A673 (cell line): ENCODE results near the gene NRXN3. TPM values are rescaled to one million over a fixed set of nuclear protein-coding genes. Genes with fewer than 3 reads are reported as not detected.

Source experiments
- BruUV-seq: library from RNA; stranded (reverse); fragments of 400-500 nt; replicated peaks from 2 replicates; lab custom pipeline; 2021; lab: Mats Ljungman, UMichigan
- CTCF ChIA-PET: fragments of 300-600 bp; sonication (Branson Sonifier 250); formaldehyde crosslinking; loops from one replicate; lab custom pipeline; 2022; ENCODE audit warnings: antibody characterized with exemption; lab: Charles Lee
- POLR2A ChIA-PET: fragments of 300-600 bp; sonication (Branson Sonifier 250); formaldehyde crosslinking; loops from one replicate; lab custom pipeline; 2022; ENCODE audit warnings: antibody characterized with exemption; ENCODE audit not compliant: low non-redundant PET; lab: Charles Lee
- DNase-seq: peaks from one replicate; pipeline ENCODE4 v3.0.0-alpha.2; 2015; ENCODE audit warnings: low spot score
- H3K27ac ChIP-seq: fragments of 200-600 bp; sonication (generic); 2 replicates; pipeline ENCODE4 v1.5.1; 2016; ENCODE audit warnings: mixed run types, low read depth, mild to moderate bottlenecking, mixed read lengths, antibody characterized with exemption, low read length; ENCODE audit not compliant: poor library complexity, severe bottlenecking
- H3K27me3 ChIP-seq: fragments of 200-600 bp; sonication (generic); replicated peaks from 2 replicates; pipeline ENCODE4 v1.6.1; 2017; ENCODE audit warnings: mixed run types, low read depth, mild to moderate bottlenecking, mixed read lengths, antibody characterized with exemption, low read length; ENCODE audit not compliant: insufficient read depth, poor library complexity
- H3K36me3 ChIP-seq: fragments of 200-600 bp; sonication (generic); 2 replicates; pipeline ENCODE4 v1.6.1; 2016; ENCODE audit warnings: mixed run types, mild to moderate bottlenecking, mixed read lengths, antibody characterized with exemption, low read length; ENCODE audit not compliant: insufficient read depth, poor library complexity, severe bottlenecking
- H3K4me1 ChIP-seq: fragments of 200-600 bp; sonication (generic); 2 replicates; pipeline ENCODE4 v1.6.1; 2017; ENCODE audit warnings: mixed run types, mild to moderate bottlenecking, mixed read lengths, antibody characterized with exemption, low read length; ENCODE audit not compliant: insufficient read depth, poor library complexity, severe bottlenecking
- H3K4me3 ChIP-seq: fragments of 200-600 bp; sonication (generic); 2 replicates; pipeline ENCODE4 v1.5.1; 2016; ENCODE audit warnings: low read depth, mixed run types, mild to moderate bottlenecking, mixed read lengths, low read length; ENCODE audit not compliant: poor library complexity, severe bottlenecking
- H3K9me3 ChIP-seq: fragments of 200-600 bp; sonication (generic); 2 replicates; pipeline ENCODE4 v1.6.1; 2016; ENCODE audit warnings: mixed run types, low read depth, mild to moderate bottlenecking, mixed read lengths, antibody characterized with exemption, low read length; ENCODE audit not compliant: poor library complexity, severe bottlenecking
- EZH2 ChIP-seq: fragments of 200-600 bp; sonication (generic); IDR thresholded peaks from 2 replicates; pipeline ENCODE4 v1.6.1; 2017; ENCODE audit warnings: borderline replicate concordance, low read depth, mild to moderate bottlenecking, mixed read lengths, antibody characterized with exemption, low read length; ENCODE audit not compliant: poor library complexity, severe bottlenecking
- intact Hi-C: fragments of 100-400 bp; cut with micrococcal nuclease; formaldehyde crosslinking; loops from one replicate; pipeline ENCODE4 v1.10.0; 2022; ENCODE audit not compliant: unreplicated experiment
- total RNA-seq: library from RNA; stranded (reverse); gene quantifications from 2 replicates; pipeline ENCODE4 v1.2.3, GENCODE V29; 2021
- TF ChIP-seq, protein P1 (sequence below): fragments of 300-800, 200-600 bp; sonication (generic); conservative IDR thresholded peaks from 2 replicates; pipeline ENCODE4 v1.5.1; 2017; ENCODE audit warnings: low read depth, mild to moderate bottlenecking, antibody characterized with exemption, low read length, moderate library complexity, mixed read lengths

NRXN3 gene
- total RNA-seq, 1 experiment from 2014 or later, result 0.21 TPM

DNA sequence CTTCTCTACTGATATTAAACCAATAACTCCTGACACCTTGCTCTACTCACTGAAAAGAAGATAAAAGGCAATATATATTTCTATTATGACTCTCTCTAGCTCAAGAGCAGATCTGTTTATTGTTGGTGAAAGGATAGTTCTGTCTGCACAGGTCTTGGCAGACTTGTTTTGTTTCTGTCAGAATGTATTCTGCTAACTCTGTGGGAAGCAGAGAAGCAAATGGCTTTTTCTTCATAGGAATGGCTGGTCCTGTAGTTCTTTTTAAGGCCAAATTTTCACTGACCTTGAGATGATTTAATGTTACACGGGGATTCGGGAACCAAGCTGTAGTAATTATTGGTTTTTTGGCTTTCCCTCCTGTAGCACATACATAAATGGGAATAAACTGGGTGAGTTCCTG, 1529.0 kb downstream of the NRXN3 start:
- Histone ChIP-seq H3K4me1 (no peaks in the 10 kb centered on the region), H3K4me3 (no peak overlapping the region), H3K9me3 (no peaks in the 10 kb centered on the region), H3K36me3 (no peaks in the 10 kb centered on the region), H3K27me3 (no peaks in the 10 kb centered on the region), H3K27ac (no peak overlapping the region)
- CTCF ChIA-PET, result no interaction called here
- TF ChIP-seq EZH2, result no peak
- TF ChIP-seq, protein P1, sequence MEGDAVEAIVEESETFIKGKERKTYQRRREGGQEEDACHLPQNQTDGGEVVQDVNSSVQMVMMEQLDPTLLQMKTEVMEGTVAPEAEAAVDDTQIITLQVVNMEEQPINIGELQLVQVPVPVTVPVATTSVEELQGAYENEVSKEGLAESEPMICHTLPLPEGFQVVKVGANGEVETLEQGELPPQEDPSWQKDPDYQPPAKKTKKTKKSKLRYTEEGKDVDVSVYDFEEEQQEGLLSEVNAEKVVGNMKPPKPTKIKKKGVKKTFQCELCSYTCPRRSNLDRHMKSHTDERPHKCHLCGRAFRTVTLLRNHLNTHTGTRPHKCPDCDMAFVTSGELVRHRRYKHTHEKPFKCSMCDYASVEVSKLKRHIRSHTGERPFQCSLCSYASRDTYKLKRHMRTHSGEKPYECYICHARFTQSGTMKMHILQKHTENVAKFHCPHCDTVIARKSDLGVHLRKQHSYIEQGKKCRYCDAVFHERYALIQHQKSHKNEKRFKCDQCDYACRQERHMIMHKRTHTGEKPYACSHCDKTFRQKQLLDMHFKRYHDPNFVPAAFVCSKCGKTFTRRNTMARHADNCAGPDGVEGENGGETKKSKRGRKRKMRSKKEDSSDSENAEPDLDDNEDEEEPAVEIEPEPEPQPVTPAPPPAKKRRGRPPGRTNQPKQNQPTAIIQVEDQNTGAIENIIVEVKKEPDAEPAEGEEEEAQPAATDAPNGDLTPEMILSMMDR, result no peak
- no TSS peak for BruUV-seq
- POLR2A ChIA-PET, result no interaction called here
- intact Hi-C loops, result no loop called here
- no peak for DNase-seq

DNA sequence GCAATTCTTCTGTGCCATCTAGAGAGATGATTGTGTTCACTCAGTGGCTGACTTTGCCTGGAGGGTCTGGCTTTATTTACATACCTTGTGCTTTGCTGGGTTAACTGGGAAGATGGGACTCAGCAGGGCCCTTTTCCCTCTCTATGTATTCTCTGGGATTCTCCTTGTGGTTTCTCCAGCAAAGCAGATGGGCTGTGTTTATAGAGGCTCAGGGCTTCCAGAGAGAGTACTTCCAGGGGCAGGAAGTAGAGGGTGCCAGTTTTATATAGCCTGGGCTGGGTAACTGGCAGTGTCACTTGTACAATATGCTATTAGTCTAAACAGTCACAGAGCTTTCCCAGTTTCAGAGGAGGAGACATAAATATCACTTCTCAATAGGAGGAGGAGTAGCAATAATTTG, 1531.2 kb downstream of the NRXN3 start:
- no TSS peak for BruUV-seq
- DNase-seq, result no peak
- POLR2A ChIA-PET, result no interaction called here
- H3K4me3 ChIP-seq, result no peak overlapping the region
- no peaks in the 10 kb centered on the region for H3K27me3 ChIP-seq
- CTCF ChIA-PET, result no interaction called here
- TF ChIP-seq, protein P1, result no peak
- TF ChIP-seq EZH2, result no peak
- intact Hi-C loops, result no loop called here
- H3K27ac ChIP-seq, result no peak overlapping the region
- H3K9me3 ChIP-seq, result no peaks in the 10 kb centered on the region
- no peaks in the 10 kb centered on the region for H3K4me1 ChIP-seq
- H3K36me3 ChIP-seq, result no peaks in the 10 kb centered on the region

DNA sequence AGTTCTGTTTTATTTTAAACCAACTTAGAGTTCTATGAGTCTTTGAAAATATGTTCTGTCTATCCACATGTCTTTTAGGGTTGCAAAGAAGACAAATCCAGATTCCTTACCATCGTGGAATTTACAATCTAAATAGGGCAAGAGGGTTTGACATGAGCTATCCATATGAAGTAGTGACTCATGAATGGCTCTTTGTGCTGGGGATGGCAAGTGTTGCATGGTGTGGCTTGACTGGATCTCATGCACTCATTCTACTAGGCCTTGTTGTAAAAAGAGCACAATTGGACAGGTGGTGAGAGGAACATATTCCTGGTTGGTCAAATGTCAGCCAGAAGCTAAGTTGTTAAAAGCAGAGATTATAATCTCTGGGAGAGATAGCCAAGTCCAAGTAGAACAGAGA, 1532.0 kb downstream of the NRXN3 start:
- BruUV-seq, result no TSS peak
- H3K36me3 ChIP-seq, result no peaks in the 10 kb centered on the region
- ChIA-PET POLR2A (no interaction called here), CTCF (no interaction called here)
- no peak for TF ChIP-seq EZH2
- TF ChIP-seq, protein P1, result no peak
- intact Hi-C loops, result no loop called here
- DNase-seq, result no peak
- H3K27ac ChIP-seq, result no peak overlapping the region
- no peaks in the 10 kb centered on the region for H3K27me3 ChIP-seq
- H3K4me1 ChIP-seq, result no peaks in the 10 kb centered on the region
- no peak overlapping the region for H3K4me3 ChIP-seq
- no peaks in the 10 kb centered on the region for H3K9me3 ChIP-seq
